Activated CD8-positive, alpha-beta T cell treated with anti-CD3 and anti-CD28 coated beads, Interleukin-2, amount 10 ng/mL, durations not matched to agents 7 days and 5 days (primary cell): ENCODE results near the gene CBLIF. TPM values are rescaled to one million over a fixed set of nuclear protein-coding genes. Genes with fewer than 3 reads are reported as not detected.
"Not testable (repeated sequence)": the region's sequence is repeated elsewhere in the genome, so short reads cannot be mapped to it uniquely, and the experiment has no call there.

Experiments used
- ATAC-seq: fragments of 150-1000 bp; cut with Tn5 transposase; one replicate; pipeline ENCODE4 v1.10.0; 2021; ENCODE audit warnings: moderate library complexity
- CTCF ChIA-PET: fragments of 350-600 bp; sonication (Branson Sonifier 250); formaldehyde crosslinking; loops from one replicate; lab custom pipeline; 2021; ENCODE audit warnings: antibody characterized with exemption; lab: Charles Lee
- POLR2A ChIA-PET: fragments of 350-600 bp; sonication (Branson Sonifier 250); formaldehyde crosslinking; loops from one replicate; lab custom pipeline; 2021; ENCODE audit warnings: antibody characterized with exemption; lab: Charles Lee
- DNase-seq: peaks from one replicate; pipeline ENCODE4 v3.0.0-alpha.2; 2020
- H3K27ac Mint-ChIP-seq: one replicate; pipeline ENCODE4 v1.8.0; 2021; ENCODE audit warnings: mild to moderate bottlenecking, mixed read lengths
- H3K27me3 Mint-ChIP-seq: one replicate; pipeline ENCODE4 v1.8.0; 2021; ENCODE audit warnings: low read depth, mixed read lengths
- H3K36me3 Mint-ChIP-seq: one replicate; pipeline ENCODE4 v1.8.0; 2021; ENCODE audit warnings: low read depth, mixed read lengths
- H3K4me1 Mint-ChIP-seq: one replicate; pipeline ENCODE4 v1.8.0; 2021; ENCODE audit warnings: low read depth, mixed read lengths
- H3K4me3 Mint-ChIP-seq: one replicate; pipeline ENCODE4 v1.8.0; 2021; ENCODE audit warnings: mild to moderate bottlenecking, mixed read lengths
- H3K9me3 Mint-ChIP-seq: one replicate; pipeline ENCODE4 v1.8.0; 2022; ENCODE audit warnings: mixed read lengths; ENCODE audit not compliant: insufficient read depth
- total RNA-seq, 2 experiments: library from RNA; stranded (reverse); gene quantifications; one replicate each; pipeline ENCODE4 v1.2.3, GENCODE V29; 2021

CBLIF gene
- not detected for total RNA-seq

GRCh38 chr11:59845399-59845798 is at the start of gene CBLIF:
Gene CBLIF (minus strand): TSS chr11:59845499. CDS start chr11:59845453, 46 bp downstream.
- Mint-ChIP-seq H3K27ac (no peak within 1 kb of the TSS), H3K9me3 (no peaks in the 10 kb centered on the region), H3K36me3 (no peaks in the 10 kb centered on the region), H3K4me3 (no peak within 1 kb of the TSS), H3K27me3 (no peaks in the 10 kb centered on the region), H3K4me1 (no peaks in the 10 kb centered on the region)
- no peak for ATAC-seq
- POLR2A ChIA-PET = no interaction called here
- CTCF ChIA-PET = interaction anchor here (1.1 kb wide), 1 partner anchor 9 kb away, joined by 3 read pairs; no protein-coding TSS in a partner anchor
- no peak for DNase-seq

GRCh38 chr11:59894616-59895015 is 49.3 kb upstream of the CBLIF start:
- Mint-ChIP-seq H3K9me3 (no peaks in the 10 kb centered on the region), H3K27ac (no peak overlapping the region), H3K27me3 (peaks cover 4% of the 10 kb centered on the region), H3K36me3 (no peaks in the 10 kb centered on the region), H3K4me3 (no peak overlapping the region), H3K4me1 (no peaks in the 10 kb centered on the region)
- CTCF ChIA-PET = no interaction called here
- POLR2A ChIA-PET = no interaction called here
- ATAC-seq (no peak), DNase-seq (no peak)

DNA sequence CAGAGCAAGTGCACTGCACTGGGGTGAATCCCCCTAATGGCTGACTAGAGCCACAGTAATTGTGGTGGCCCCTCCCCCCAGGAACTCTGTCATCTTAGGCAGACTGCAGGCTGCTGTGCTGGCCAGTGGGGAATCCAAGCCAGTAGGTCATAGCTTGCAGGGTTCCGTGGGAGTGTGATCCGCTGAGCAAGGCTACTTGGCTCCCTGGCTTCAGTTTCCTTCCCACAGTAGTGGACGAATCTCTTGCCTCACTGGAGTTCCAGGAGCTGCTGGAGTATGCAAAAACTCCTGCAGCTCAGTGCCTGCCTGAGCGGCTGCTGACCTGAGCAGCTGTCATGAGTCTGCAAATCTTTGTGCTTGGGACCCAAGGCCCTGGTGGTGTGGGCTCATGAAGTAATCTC is 46.5 kb upstream of the CBLIF start:
- CTCF ChIA-PET = no interaction called here
- no peak for DNase-seq

GRCh38 chr11:59887156-59887555 is 41.9 kb upstream of the CBLIF start:
- H3K9me3 Mint-ChIP-seq, H3K4me1 Mint-ChIP-seq, H3K4me3 Mint-ChIP-seq, CTCF ChIA-PET, ATAC-seq, H3K27me3 Mint-ChIP-seq, POLR2A ChIA-PET, H3K27ac Mint-ChIP-seq, H3K36me3 Mint-ChIP-seq, DNase-seq: not testable (repeated sequence)

More for the DNA sequence above, 46.5 kb upstream of the CBLIF start:
- POLR2A ChIA-PET = no interaction called here
- Mint-ChIP-seq H3K27me3 (peaks cover 4% of the 10 kb centered on the region), H3K27ac (no peak overlapping the region), H3K4me1 (no peaks in the 10 kb centered on the region), H3K4me3 (no peak overlapping the region), H3K9me3 (peaks cover 9% of the 10 kb centered on the region), H3K36me3 (no peaks in the 10 kb centered on the region)
- no peak for ATAC-seq

DNA sequence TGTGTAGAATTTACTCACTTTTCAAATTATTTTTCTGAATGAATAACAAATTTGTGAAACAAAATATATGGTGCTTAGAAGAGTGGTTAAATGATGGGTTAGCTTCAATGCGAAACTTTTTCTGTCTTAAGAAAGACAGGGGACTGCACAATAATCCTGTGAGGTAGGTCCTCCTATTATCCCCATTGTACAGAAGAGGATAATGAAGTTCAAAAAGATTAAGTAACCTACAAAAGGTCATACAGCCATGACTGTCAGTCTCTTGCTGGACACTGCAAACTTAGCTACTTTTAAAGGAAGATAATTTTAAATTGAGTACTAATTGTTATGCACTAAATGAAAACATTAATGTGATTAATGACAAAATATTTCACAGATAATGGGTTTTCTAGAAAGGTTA is 38.3 kb upstream of the CBLIF start:
- DNase-seq (no peak), ATAC-seq (no peak)
- no peaks in the 10 kb centered on the region for H3K36me3 Mint-ChIP-seq
- H3K27ac Mint-ChIP-seq = no peak overlapping the region
- H3K4me1 Mint-ChIP-seq = no peaks in the 10 kb centered on the region
- no peak overlapping the region for H3K4me3 Mint-ChIP-seq
- H3K9me3 Mint-ChIP-seq = no peaks in the 10 kb centered on the region
- peaks cover 5% of the 10 kb centered on the region for H3K27me3 Mint-ChIP-seq
- ChIA-PET CTCF (no interaction called here), POLR2A (no interaction called here)

- no peak for ATAC-seq
- DNase-seq = no peak
- Mint-ChIP-seq H3K36me3 (no peaks in the 10 kb centered on the region), H3K4me1 (no peaks in the 10 kb centered on the region), H3K4me3 (no peak overlapping the region), H3K27me3 (peaks cover 8% of the 10 kb centered on the region), H3K27ac (no peak overlapping the region), H3K9me3 (no peaks in the 10 kb centered on the region)
- CTCF ChIA-PET = no interaction called here
- POLR2A ChIA-PET = no interaction called here
Observed at GRCh38 chr11:59879567-59879966, 34.3 kb upstream of the CBLIF start.

DNA sequence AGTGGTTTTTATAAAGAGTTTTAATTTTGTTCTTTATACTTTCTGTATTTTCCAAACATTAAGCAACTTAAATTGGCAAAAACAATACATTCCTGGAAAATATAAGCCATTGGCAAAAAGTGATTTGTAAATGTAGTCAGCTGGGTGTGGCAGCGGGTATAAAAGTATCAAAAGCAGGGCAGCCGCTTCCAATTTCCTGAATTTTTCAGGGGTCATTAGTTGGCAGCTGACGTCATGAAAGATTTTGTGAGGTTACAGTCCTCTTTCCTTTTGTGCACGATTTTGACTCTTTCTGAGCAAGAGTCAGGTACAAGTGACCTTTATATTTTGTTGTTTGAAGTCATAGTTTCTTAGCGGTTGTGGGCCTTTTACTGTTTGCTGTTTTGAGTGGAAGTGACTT is 33.3 kb upstream of the CBLIF start, which contains the start of gene OOSP3:
OOSP3 (plus strand) TSS at position 208 of the 400 bp plus-strand sequence; CDS start at position 235, 27 bp downstream.
- ChIA-PET CTCF (no interaction called here), POLR2A (no interaction called here)
- no peaks in the 10 kb centered on the region for H3K9me3 Mint-ChIP-seq
- H3K27ac Mint-ChIP-seq = no peak within 1 kb of the TSS
- ATAC-seq = no peak
- H3K4me1 Mint-ChIP-seq = no peaks in the 10 kb centered on the region
- no peak for DNase-seq
- H3K27me3 Mint-ChIP-seq = peaks cover 8% of the 10 kb centered on the region
- H3K4me3 Mint-ChIP-seq = no peak within 1 kb of the TSS
- no peaks in the 10 kb centered on the region for H3K36me3 Mint-ChIP-seq

DNA sequence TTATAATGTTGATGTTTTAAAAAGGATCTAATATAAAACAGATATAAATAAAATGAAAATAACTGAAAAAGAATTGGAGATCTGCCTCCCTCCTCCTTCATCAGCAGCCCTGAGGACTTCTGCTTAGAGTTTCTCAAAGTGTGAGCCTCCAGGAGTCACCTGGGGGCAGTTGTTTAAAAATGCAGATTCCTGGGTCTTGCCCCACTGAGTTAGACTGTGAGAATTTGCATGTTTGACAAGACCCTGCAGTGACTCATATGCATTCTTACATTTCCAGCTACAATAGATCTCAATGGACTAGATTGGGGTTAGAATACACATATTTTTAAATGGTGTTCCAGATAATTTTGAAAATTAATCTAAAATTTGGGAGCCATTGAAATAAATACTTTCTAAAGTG is 32.5 kb upstream of the CBLIF start:
- Mint-ChIP-seq H3K27ac (no peak overlapping the region), H3K36me3 (no peaks in the 10 kb centered on the region)
- no peak for ATAC-seq

DNA sequence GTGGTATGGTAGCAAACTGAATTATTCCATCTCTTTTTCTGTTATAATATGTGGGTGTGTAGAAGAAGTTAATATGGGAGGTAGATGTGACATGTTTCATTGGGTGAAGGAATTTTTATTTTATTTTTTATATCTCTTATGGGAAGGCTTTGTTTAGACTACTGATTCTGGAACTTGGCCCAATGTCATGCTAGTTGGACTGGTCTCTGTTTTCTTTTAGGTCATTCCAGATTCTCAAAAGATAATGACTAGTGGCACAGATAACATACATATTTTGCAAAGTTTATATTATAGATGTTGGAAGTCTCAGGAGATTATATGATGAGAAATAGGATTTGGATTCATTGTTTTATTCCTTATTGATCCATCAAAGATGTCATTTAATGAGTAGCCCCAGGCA is 32.0 kb upstream of the CBLIF start:
- H3K4me3 Mint-ChIP-seq = no peak overlapping the region
- CTCF ChIA-PET = no interaction called here
- POLR2A ChIA-PET = no interaction called here
- no peaks in the 10 kb centered on the region for H3K9me3 Mint-ChIP-seq
- ATAC-seq (no peak), DNase-seq (no peak)
- H3K36me3 Mint-ChIP-seq = no peaks in the 10 kb centered on the region
- no peaks in the 10 kb centered on the region for H3K4me1 Mint-ChIP-seq
- H3K27ac Mint-ChIP-seq = no peak overlapping the region
- peaks cover 8% of the 10 kb centered on the region for H3K27me3 Mint-ChIP-seq

More for the DNA sequence above, 32.5 kb upstream of the CBLIF start:
- Mint-ChIP-seq H3K4me3 (no peak overlapping the region), H3K9me3 (no peaks in the 10 kb centered on the region), H3K27me3 (peaks cover 8% of the 10 kb centered on the region), H3K4me1 (no peaks in the 10 kb centered on the region)
- ChIA-PET POLR2A (no interaction called here), CTCF (no interaction called here)
- DNase-seq = no peak

GRCh38 chr11:59875856-59876519 is 30.7 kb upstream of the CBLIF start:
- Mint-ChIP-seq H3K36me3 (no peaks in the 10 kb centered on the region), H3K27ac (no peak overlapping the region), H3K9me3 (no peaks in the 10 kb centered on the region), H3K4me1 (no peaks in the 10 kb centered on the region), H3K27me3 (peaks cover 12% of the 10 kb centered on the region), H3K4me3 (no peak overlapping the region)
- DNase-seq = no peak
- ChIA-PET CTCF (no interaction called here), POLR2A (no interaction called here)
- ATAC-seq = no peak

- ChIA-PET POLR2A (no interaction called here), CTCF (interaction anchor here (0.9 kb wide), 1 partner anchor 9 kb away, joined by 4 read pairs; no protein-coding TSS in a partner anchor)
- no peak overlapping the region for H3K27ac Mint-ChIP-seq
- peaks cover 9% of the 10 kb centered on the region for H3K9me3 Mint-ChIP-seq
- H3K4me1 Mint-ChIP-seq = no peaks in the 10 kb centered on the region
- no peak overlapping the region for H3K4me3 Mint-ChIP-seq
- no peaks in the 10 kb centered on the region for H3K36me3 Mint-ChIP-seq
- DNase-seq (no peak), ATAC-seq (no peak)
- peaks cover 12% of the 10 kb centered on the region for H3K27me3 Mint-ChIP-seq
Observed at GRCh38 chr11:59872076-59872475, 26.8 kb upstream of the CBLIF start.

DNA sequence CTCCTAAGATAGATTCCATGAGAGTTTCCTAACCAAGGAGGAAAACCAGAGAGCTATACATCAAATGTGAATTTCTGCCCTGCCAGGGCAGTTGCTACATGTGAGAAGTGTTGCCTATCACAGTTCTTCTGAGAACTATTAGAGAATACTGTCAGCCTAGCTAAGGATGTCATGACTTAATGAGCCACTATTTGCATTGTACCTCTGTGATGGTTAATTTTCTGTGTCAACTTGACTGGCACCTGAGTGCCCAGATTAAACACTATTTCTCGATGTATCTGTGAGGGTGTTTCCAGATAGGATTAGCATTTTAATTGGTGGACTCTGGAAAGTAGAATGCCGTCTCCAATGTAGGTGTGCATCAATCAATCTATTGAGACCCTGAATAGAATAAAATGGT is 22.6 kb upstream of the CBLIF start:
- DNase-seq (no peak), ATAC-seq (no peak)
- Mint-ChIP-seq H3K27ac (no peak overlapping the region), H3K4me3 (no peak overlapping the region), H3K9me3 (peaks cover 9% of the 10 kb centered on the region), H3K27me3 (peaks cover 23% of the 10 kb centered on the region), H3K4me1 (no peaks in the 10 kb centered on the region), H3K36me3 (no peaks in the 10 kb centered on the region)
- CTCF ChIA-PET = no interaction called here
- POLR2A ChIA-PET = no interaction called here
